NCI-H510A treated with DMSO at 0.1 percent for 48 hours (cell line): Measurements from ENCODE around the gene PTPN1.

Source experiments
- DNase-seq: peaks from one replicate; lab custom pipeline; 2025; lab: John Stamatoyannopoulos, UW

The PTPN1 gene

GRCh38 chr20:50513169-50514034 lies 3.2 kb downstream of the PTPN1 start:
- peak; percentile 24 for DNase-seq

- DNase-seq: no peak
Measured at GRCh38 chr20:50514035-50514337, 3.8 kb downstream of the PTPN1 start.

GRCh38 chr20:50514750-50515149 lies 4.6 kb downstream of the PTPN1 start:
- no peak for DNase-seq

- no peak for DNase-seq
Measured at GRCh38 chr20:50515471-50516106, 5.4 kb downstream of the PTPN1 start.

- no peak for DNase-seq
Measured at GRCh38 chr20:50516180-50516934, 6.2 kb downstream of the PTPN1 start.

GRCh38 chr20:50516935-50517816 lies 7.0 kb downstream of the PTPN1 start:
- no peak for DNase-seq

- DNase-seq: no peak
Measured at GRCh38 chr20:50517817-50518154, 7.6 kb downstream of the PTPN1 start.

GRCh38 chr20:50518270-50518721 lies 8.1 kb downstream of the PTPN1 start:
- no peak for DNase-seq

- DNase-seq: no peak
Measured at GRCh38 chr20:50519036-50519762, 9.0 kb downstream of the PTPN1 start.

- no peak for DNase-seq
Measured at GRCh38 chr20:50520222-50520880, 10.2 kb downstream of the PTPN1 start.

- DNase-seq: no peak
Measured at GRCh38 chr20:50521221-50522052, 11.3 kb downstream of the PTPN1 start.

- no peak for DNase-seq
Measured at GRCh38 chr20:50522053-50522674, 12.0 kb downstream of the PTPN1 start.

GRCh38 chr20:50523552-50524167 lies 13.5 kb downstream of the PTPN1 start:
- DNase-seq: peak; percentile 34

GRCh38 chr20:50525681-50526080 lies 15.5 kb downstream of the PTPN1 start:
- no peak for DNase-seq

GRCh38 chr20:50526403-50526989 lies 16.3 kb downstream of the PTPN1 start:
- DNase-seq: no peak

- DNase-seq: no peak
Measured at GRCh38 chr20:50527068-50527605, 17.0 kb downstream of the PTPN1 start.

- no peak for DNase-seq
Measured at GRCh38 chr20:50528129-50528528, 17.9 kb downstream of the PTPN1 start.

GRCh38 chr20:50528804-50529351 lies 18.7 kb downstream of the PTPN1 start:
- no peak for DNase-seq
